ENCODE measurements around the gene LDLRAP1. TPM values are rescaled to one million over a fixed set of nuclear protein-coding genes. Genes with fewer than 3 reads are reported as not detected.

The LDLRAP1 gene
- total RNA-seq, 1 experiment from 2014 or later: 16.3 TPM

- TF ChIP-seq HMGXB4 (CRISPR knock-in tag; IDR thresholded peaks at IDR 0.05): no peak
Observed at GRCh38 chr1:25522031-25522655, 21.3 kb upstream of the LDLRAP1 start (continued).

- H3K4me1 Mint-ChIP-seq: peaks cover 13% of the 10 kb centered on the region
- no peaks in the 10 kb centered on the region for H3K27me3 Mint-ChIP-seq (ENCODE audit: low read depth)
- H3K9me3 Mint-ChIP-seq: peaks cover 7% of the 10 kb centered on the region
- no peak overlapping the region for H3K4me3 Mint-ChIP-seq
- POLR2A ChIA-PET: interaction anchor here (0.5 to 0.6 kb wide), 2 partner anchors 80 to 206 kb away, joined by 3 to 4 read pairs; no protein-coding TSS in a partner anchor
- H3K27ac Mint-ChIP-seq: no peak overlapping the region
- DNase-seq (ENCODE audit: low spot score) (peak; percentile 87), ATAC-seq (peak; percentile 97)
- H3K36me3 Mint-ChIP-seq: no peaks in the 10 kb centered on the region
- CTCF ChIA-PET: interaction anchor here (1.0 to 10.9 kb wide), 6 partner anchors 10 to 275 kb away, joined by 3 to 175 read pairs (median 4); no protein-coding TSS in a partner anchor
- TF ChIP-seq ZNF232 (CRISPR knock-in tag; IDR thresholded peaks at IDR 0.05): no peak
- no peak for TF ChIP-seq SMAD4 (CRISPR knock-in tag; IDR thresholded peaks at IDR 0.05)
- no peak for TF ChIP-seq MLX (CRISPR knock-in tag; IDR thresholded peaks at IDR 0.05)
- peak; percentile 57; the same call in 1 of the 2 replicates for TF ChIP-seq CTCF (IDR thresholded peaks at IDR 0.05)
- TF ChIP-seq, protein P1, sequence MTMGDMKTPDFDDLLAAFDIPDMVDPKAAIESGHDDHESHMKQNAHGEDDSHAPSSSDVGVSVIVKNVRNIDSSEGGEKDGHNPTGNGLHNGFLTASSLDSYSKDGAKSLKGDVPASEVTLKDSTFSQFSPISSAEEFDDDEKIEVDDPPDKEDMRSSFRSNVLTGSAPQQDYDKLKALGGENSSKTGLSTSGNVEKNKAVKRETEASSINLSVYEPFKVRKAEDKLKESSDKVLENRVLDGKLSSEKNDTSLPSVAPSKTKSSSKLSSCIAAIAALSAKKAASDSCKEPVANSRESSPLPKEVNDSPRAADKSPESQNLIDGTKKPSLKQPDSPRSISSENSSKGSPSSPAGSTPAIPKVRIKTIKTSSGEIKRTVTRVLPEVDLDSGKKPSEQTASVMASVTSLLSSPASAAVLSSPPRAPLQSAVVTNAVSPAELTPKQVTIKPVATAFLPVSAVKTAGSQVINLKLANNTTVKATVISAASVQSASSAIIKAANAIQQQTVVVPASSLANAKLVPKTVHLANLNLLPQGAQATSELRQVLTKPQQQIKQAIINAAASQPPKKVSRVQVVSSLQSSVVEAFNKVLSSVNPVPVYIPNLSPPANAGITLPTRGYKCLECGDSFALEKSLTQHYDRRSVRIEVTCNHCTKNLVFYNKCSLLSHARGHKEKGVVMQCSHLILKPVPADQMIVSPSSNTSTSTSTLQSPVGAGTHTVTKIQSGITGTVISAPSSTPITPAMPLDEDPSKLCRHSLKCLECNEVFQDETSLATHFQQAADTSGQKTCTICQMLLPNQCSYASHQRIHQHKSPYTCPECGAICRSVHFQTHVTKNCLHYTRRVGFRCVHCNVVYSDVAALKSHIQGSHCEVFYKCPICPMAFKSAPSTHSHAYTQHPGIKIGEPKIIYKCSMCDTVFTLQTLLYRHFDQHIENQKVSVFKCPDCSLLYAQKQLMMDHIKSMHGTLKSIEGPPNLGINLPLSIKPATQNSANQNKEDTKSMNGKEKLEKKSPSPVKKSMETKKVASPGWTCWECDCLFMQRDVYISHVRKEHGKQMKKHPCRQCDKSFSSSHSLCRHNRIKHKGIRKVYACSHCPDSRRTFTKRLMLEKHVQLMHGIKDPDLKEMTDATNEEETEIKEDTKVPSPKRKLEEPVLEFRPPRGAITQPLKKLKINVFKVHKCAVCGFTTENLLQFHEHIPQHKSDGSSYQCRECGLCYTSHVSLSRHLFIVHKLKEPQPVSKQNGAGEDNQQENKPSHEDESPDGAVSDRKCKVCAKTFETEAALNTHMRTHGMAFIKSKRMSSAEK (CRISPR knock-in tag; IDR thresholded peaks at IDR 0.05; ENCODE audit: borderline replicate concordance): no peak
- TF ChIP-seq NR3C1 (CRISPR knock-in tag; conservative IDR thresholded peaks at IDR 0.05; ENCODE audit: low read depth): no peak
- TF ChIP-seq, protein P2, sequence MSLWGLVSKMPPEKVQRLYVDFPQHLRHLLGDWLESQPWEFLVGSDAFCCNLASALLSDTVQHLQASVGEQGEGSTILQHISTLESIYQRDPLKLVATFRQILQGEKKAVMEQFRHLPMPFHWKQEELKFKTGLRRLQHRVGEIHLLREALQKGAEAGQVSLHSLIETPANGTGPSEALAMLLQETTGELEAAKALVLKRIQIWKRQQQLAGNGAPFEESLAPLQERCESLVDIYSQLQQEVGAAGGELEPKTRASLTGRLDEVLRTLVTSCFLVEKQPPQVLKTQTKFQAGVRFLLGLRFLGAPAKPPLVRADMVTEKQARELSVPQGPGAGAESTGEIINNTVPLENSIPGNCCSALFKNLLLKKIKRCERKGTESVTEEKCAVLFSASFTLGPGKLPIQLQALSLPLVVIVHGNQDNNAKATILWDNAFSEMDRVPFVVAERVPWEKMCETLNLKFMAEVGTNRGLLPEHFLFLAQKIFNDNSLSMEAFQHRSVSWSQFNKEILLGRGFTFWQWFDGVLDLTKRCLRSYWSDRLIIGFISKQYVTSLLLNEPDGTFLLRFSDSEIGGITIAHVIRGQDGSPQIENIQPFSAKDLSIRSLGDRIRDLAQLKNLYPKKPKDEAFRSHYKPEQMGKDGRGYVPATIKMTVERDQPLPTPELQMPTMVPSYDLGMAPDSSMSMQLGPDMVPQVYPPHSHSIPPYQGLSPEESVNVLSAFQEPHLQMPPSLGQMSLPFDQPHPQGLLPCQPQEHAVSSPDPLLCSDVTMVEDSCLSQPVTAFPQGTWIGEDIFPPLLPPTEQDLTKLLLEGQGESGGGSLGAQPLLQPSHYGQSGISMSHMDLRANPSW (CRISPR knock-in tag; conservative IDR thresholded peaks at IDR 0.05; ENCODE audit: low read depth): no peak
- TF ChIP-seq, protein P3, sequence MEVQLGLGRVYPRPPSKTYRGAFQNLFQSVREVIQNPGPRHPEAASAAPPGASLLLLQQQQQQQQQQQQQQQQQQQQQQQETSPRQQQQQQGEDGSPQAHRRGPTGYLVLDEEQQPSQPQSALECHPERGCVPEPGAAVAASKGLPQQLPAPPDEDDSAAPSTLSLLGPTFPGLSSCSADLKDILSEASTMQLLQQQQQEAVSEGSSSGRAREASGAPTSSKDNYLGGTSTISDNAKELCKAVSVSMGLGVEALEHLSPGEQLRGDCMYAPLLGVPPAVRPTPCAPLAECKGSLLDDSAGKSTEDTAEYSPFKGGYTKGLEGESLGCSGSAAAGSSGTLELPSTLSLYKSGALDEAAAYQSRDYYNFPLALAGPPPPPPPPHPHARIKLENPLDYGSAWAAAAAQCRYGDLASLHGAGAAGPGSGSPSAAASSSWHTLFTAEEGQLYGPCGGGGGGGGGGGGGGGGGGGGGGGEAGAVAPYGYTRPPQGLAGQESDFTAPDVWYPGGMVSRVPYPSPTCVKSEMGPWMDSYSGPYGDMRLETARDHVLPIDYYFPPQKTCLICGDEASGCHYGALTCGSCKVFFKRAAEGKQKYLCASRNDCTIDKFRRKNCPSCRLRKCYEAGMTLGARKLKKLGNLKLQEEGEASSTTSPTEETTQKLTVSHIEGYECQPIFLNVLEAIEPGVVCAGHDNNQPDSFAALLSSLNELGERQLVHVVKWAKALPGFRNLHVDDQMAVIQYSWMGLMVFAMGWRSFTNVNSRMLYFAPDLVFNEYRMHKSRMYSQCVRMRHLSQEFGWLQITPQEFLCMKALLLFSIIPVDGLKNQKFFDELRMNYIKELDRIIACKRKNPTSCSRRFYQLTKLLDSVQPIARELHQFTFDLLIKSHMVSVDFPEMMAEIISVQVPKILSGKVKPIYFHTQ (CRISPR knock-in tag; IDR thresholded peaks at IDR 0.05): no peak
- TF ChIP-seq ERG (CRISPR knock-in tag; IDR thresholded peaks at IDR 0.05): no peak
- TF ChIP-seq ETV6 (CRISPR knock-in tag; IDR thresholded peaks at IDR 0.05): peak; percentile 8; the same call in 1 of the 2 replicates
- no peak for TF ChIP-seq CREB1 (CRISPR knock-in tag; IDR thresholded peaks at IDR 0.05)
- no peak for TF ChIP-seq ZBTB21 (CRISPR knock-in tag; IDR thresholded peaks at IDR 0.05; ENCODE audit: borderline replicate concordance)
Observed at GRCh38 chr1:25523542-25523941, 19.9 kb upstream of the LDLRAP1 start.

Data from WTC11 (cell line).